K562 (cell line): ENCODE results near the gene COG4. TPM values are rescaled to one million over a fixed set of nuclear protein-coding genes. Genes with fewer than 3 reads are reported as not detected.

ENCODE experiments used
- ATF1 ChIP-seq, 2 experiments: fragments of 450-650 bp in 1 of 2; IDR thresholded peaks; 2 replicates each; pipeline ENCODE4 v1.6.1; 2016; ENCODE audit warnings: missing compliant biosample characterization in 1 of 2, missing genetic modification characterization in 1 of 2
- ETS2 ChIP-seq: IDR thresholded peaks from 2 replicates; pipeline ENCODE4 v1.6.1; 2016; ENCODE audit warnings: borderline replicate concordance, missing genetic modification characterization, mild to moderate bottlenecking, moderate library complexity, missing compliant biosample characterization; ENCODE audit not compliant: poor library complexity, severe bottlenecking
- LEF1 ChIP-seq: fragments of 450-650 bp; IDR thresholded peaks from 2 replicates; pipeline ENCODE4 v1.6.1; 2016; ENCODE audit warnings: mild to moderate bottlenecking
- MAFK ChIP-seq: IDR thresholded peaks from 2 replicates; pipeline ENCODE4 v1.6.1; 2011; ENCODE audit warnings: low read length, improper control_type of control experiment
- MTF1 ChIP-seq: fragments of 250-450 bp; sonication (Bioruptor Pico); IDR thresholded peaks from 2 replicates; pipeline ENCODE4 v1.9.0; 2021; ENCODE audit warnings: moderate library complexity, mild to moderate bottlenecking, inconsistent platforms, borderline replicate concordance
- NBN ChIP-seq: fragments of 450-650 bp; IDR thresholded peaks from 2 replicates; pipeline ENCODE4 v1.6.1; 2016; ENCODE audit warnings: low read depth, mild to moderate bottlenecking
- PHF8 ChIP-seq: fragments of 200-600 bp; sonication (generic); IDR thresholded peaks from 2 replicates; pipeline ENCODE4 v1.6.1; 2012; ENCODE audit warnings: mixed run types, mild to moderate bottlenecking, inconsistent platforms, low read length, moderate library complexity, borderline replicate concordance
- SMARCB1 ChIP-seq: IDR thresholded peaks from 2 replicates; pipeline ENCODE4 v1.6.1; 2011; ENCODE audit warnings: improper control_type of control experiment, low read depth; ENCODE audit not compliant: insufficient read length
- STAT5B ChIP-seq: fragments of 250-450 bp; sonication (Bioruptor Pico); IDR thresholded peaks from 2 replicates; pipeline ENCODE4 v1.8.0; 2021; ENCODE audit warnings: mild to moderate bottlenecking, inconsistent platforms
- TFE3 ChIP-seq: fragments of 450-650 bp; formaldehyde crosslinking; IDR thresholded peaks from 2 replicates; pipeline ENCODE4 v1.4.0; 2020; ENCODE audit warnings: mild to moderate bottlenecking, mixed read lengths
- TGIF2 ChIP-seq: sonication (generic); formaldehyde crosslinking; IDR thresholded peaks from 2 replicates; pipeline ENCODE4 v1.8.1; 2022; ENCODE audit warnings: mild to moderate bottlenecking, missing genetic modification reagents, moderate library complexity
- THRA ChIP-seq: fragments of 450-650 bp; IDR thresholded peaks from 2 replicates; pipeline ENCODE4 v1.6.1; 2017; ENCODE audit warnings: mild to moderate bottlenecking, moderate library complexity
- ZBTB2 ChIP-seq: fragments of 450-650 bp; IDR thresholded peaks from 2 replicates; pipeline ENCODE4 v1.6.1; 2016; ENCODE audit warnings: antibody characterized with exemption
- ZNF609 ChIP-seq: sonication (generic); formaldehyde crosslinking; IDR thresholded peaks from 2 replicates; pipeline ENCODE4 v1.8.1; 2023; ENCODE audit warnings: missing genetic modification reagents, mild to moderate bottlenecking, borderline replicate concordance
- ZNF785 ChIP-seq: fragments of 250-450 bp; sonication (Bioruptor Pico); IDR thresholded peaks from 2 replicates; pipeline ENCODE4 v1.4.0; 2020; ENCODE audit warnings: mild to moderate bottlenecking
- ZZZ3 ChIP-seq: fragments of 450-650 bp; IDR thresholded peaks from 2 replicates; pipeline ENCODE4 v1.6.1; 2016; ENCODE audit warnings: antibody characterized with exemption, mild to moderate bottlenecking, moderate library complexity
- polyA plus RNA-seq, 8 experiments: library from polyadenylated mRNA; depleted of rRNA in 4 of 8; stranded (reverse) in 5 of 8; unstranded in 3 of 8; fragments of >200 nt; fragmentation: Nextera tagmentation in 2 of 8; fragmentation: Illumina TruSeq in 1 of 8; extraction: Ambion mirVana in 2 of 8; extraction: Trizol in 1 of 8; gene quantifications; 2 replicates each; pipeline versions ENCODE4 v1.2.1 to v1.2.3, GENCODE V29; 2011 to 2014; ENCODE audit warnings: inconsistent platforms in 1 of 8, missing spikeins in 1 of 8
- total RNA-seq, 7 experiments: library from RNA; depleted of rRNA in 6 of 7; stranded (reverse); fragments of >200 nt in 6 of 7; fragmentation: Illumina TruSeq in 2 of 7; extraction: Trizol in 2 of 7; gene quantifications; 2 replicates each; pipeline versions ENCODE4 v1.2.1 to v1.2.3, GENCODE V29; 2011 to 2021; ENCODE audit warnings: low replicate concordance in 1 of 7

COG4 gene
- total and polyA plus RNA-seq, 9 of the 15 experiments (the other 6 are each of a cell fraction or from before 2014, with no cell fraction given) = 13.7 to 73.9 (median 44.2) TPM

DNA sequence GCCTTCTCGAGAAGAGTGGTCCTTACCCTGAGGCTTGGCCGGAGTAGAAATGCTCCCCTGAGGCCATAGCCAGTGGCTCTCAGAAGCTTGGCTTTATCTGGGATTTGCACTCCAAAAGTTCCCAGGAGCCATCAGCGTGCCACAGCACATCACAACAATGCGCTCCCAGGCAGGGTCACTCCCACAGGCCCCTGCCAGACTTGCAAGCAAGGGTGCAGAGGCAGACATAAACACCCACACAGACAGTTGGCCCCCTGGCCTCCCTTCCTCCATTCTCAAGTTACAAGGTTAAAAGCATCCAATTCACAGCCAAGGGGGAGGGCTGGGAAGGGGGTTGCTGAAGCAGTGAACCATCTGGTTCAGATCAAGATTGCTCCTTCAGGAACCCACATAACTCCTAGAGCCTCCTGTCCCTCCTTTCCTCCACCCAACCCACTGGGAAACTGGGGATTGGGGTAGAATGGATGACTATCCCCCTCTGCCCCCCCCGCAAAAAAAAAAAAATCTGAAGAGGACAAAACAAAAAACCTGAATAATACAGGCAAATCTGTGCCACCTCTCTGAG lies 86.3 kb downstream of the COG4 start (continued):
- TF ChIP-seq ZNF609 (CRISPR knock-in tag) = no peak
- TF ChIP-seq STAT5B (CRISPR knock-in tag) = no peak
- no peak for TF ChIP-seq ETS2 (tag)
- no peak for TF ChIP-seq MAFK
- no peak for TF ChIP-seq ZNF785
- TF ChIP-seq MTF1 = no peak
- TF ChIP-seq LEF1 = peak; percentile 82
- no peak for TF ChIP-seq SMARCB1
- TF ChIP-seq ZBTB2 = 0 out of 2 replicates have a peak, but pooled peaks have one; percentile 31
- TF ChIP-seq TGIF2 = no peak
- TF ChIP-seq THRA = no peak
- no peak for TF ChIP-seq ZZZ3
- TF ChIP-seq TFE3 (CRISPR knock-in tag) = no peak
- no peak for TF ChIP-seq ATF1 (CRISPR knock-in tag; IDR thresholded peaks at IDR 0.05)
- TF ChIP-seq ATF1 (tag; IDR thresholded peaks at IDR 0.05) = no peak
- no peak; the same call in 1 of the 2 replicates for TF ChIP-seq PHF8
- no peak; the same call in 1 of the 2 replicates for TF ChIP-seq NBN
